ENCODE data around the gene PSMG1. TPM values are rescaled to one million over a fixed set of nuclear protein-coding genes. Genes with fewer than 3 reads are reported as not detected.

Gene PSMG1
- total and polyA plus RNA-seq, 10 of the 15 experiments (the other 5 are each of a cell fraction or from before 2014, with no cell fraction given), result 21.3 to 248 (median 121) TPM

DNA sequence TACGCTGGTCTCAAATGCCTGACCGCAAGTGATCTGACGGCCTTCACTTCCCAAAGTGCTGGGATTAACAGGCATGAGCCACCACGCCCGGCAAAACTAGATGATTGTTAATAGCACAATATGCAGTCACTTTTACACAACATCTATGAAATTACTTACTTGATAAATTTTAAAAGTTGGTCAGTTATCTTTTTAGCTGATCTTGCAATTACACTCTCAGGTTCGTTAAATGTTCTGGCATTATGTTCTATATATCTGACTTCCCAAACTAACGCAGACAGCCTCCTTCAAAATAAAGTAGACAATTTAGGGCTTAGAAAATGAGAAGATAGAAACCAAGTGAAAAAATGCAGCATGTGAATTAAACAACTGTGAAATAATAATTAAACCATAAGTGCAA lies 31.8 kb upstream of the PSMG1 start:
- Histone ChIP-seq H3K4me3 (no peak overlapping the region), H3K27me3 (replicated peaks in 1 of 2; ENCODE audit: control insufficient read depth in 2 of 2, insufficient read depth in 2 of 2, low read length in 1 of 2) (no peaks in the 10 kb centered on the region), H4K20me1 (ENCODE audit: control insufficient read depth, insufficient read depth) (no peaks in the 10 kb centered on the region), H2AFZ (ENCODE audit: control insufficient read depth, low read depth, low read length) (no peak overlapping the region), H3K79me2 (ENCODE audit: control insufficient read depth, insufficient read depth, low read length) (no peaks in the 10 kb centered on the region), H3K36me3 (ENCODE audit: control insufficient read depth in 2 of 2, insufficient read depth in 2 of 2, low read length in 1 of 2) (peaks cover 0 to 10% of the 10 kb centered on the region in 2 experiments; a peak in 2 of 4 replicates), H3K27ac (ENCODE audit: control insufficient read depth, insufficient read depth) (no peak overlapping the region), H3K4me2 (ENCODE audit: control insufficient read depth, insufficient read depth) (no peak overlapping the region), H3K4me1 (ENCODE audit: control insufficient read depth, insufficient read depth, low read length) (no peaks in the 10 kb centered on the region), H3K9ac (ENCODE audit: control insufficient read depth, insufficient read depth, low read length) (no peak overlapping the region), H3K9me3 (replicated peaks; ENCODE audit: control insufficient read depth, insufficient read depth, low read length) (no peaks in the 10 kb centered on the region)
- intact Hi-C loops (cut with micrococcal nuclease; ENCODE audit: unreplicated experiment), result no loop called here
- no TSS peak for BruUV-seq (replicated peaks)
- ChIA-PET SMC1A (ENCODE audit: uncharacterized antibody, unreplicated experiment) (interaction anchor here (1.4 kb wide), 1 partner anchor 27 kb away, joined by 4 read pairs; no protein-coding TSS in a partner anchor), CTCF (no interaction called here), POLR2A (no interaction called here), RAD21 (ENCODE audit: unreplicated experiment) (no interaction called here)
- WGBS (ENCODE audit: insufficient coverage, insufficient replicate concordance, low lambda C conversion rate, missing lambda C conversion rate), result 99% methylated on average over 7 of the region's 7 CpGs
- TF ChIP-seq KDM1A (IDR thresholded peaks at IDR 0.05; ENCODE audit: borderline replicate concordance), result no peak
- TF ChIP-seq ZZZ3 (IDR thresholded peaks at IDR 0.05; ENCODE audit: control insufficient read depth, insufficient read length, low read depth), result no peak
- no peak for TF ChIP-seq RAD21 (IDR thresholded peaks at IDR 0.05; ENCODE audit: insufficient read depth, low read depth, low read length)
- no peak for TF ChIP-seq NFIC (IDR thresholded peaks at IDR 0.05; ENCODE audit: low read depth, low read length)
- no peak for TF ChIP-seq KAT2A (conservative IDR thresholded peaks at IDR 0.05; ENCODE audit: control insufficient read depth, low read depth, low read length)
- no peak for TF ChIP-seq TAF1 (IDR thresholded peaks at IDR 0.05; ENCODE audit: borderline replicate concordance, low read depth, low read length)
- no peak for TF ChIP-seq HDAC6 (IDR thresholded peaks at IDR 0.05; ENCODE audit: unreplicated experiment)
- TF ChIP-seq MEF2B (IDR thresholded peaks at IDR 0.05; ENCODE audit: partially characterized antibody, poor library complexity, severe bottlenecking), result no peak
- no peak for TF ChIP-seq POLR2AphosphoS5 (IDR thresholded peaks at IDR 0.05; ENCODE audit: low read length)
- TF ChIP-seq PML (IDR thresholded peaks at IDR 0.05; ENCODE audit: low read length), result no peak
- no peak for TF ChIP-seq CHD4 (IDR thresholded peaks at IDR 0.05)
- TF ChIP-seq, protein P1, sequence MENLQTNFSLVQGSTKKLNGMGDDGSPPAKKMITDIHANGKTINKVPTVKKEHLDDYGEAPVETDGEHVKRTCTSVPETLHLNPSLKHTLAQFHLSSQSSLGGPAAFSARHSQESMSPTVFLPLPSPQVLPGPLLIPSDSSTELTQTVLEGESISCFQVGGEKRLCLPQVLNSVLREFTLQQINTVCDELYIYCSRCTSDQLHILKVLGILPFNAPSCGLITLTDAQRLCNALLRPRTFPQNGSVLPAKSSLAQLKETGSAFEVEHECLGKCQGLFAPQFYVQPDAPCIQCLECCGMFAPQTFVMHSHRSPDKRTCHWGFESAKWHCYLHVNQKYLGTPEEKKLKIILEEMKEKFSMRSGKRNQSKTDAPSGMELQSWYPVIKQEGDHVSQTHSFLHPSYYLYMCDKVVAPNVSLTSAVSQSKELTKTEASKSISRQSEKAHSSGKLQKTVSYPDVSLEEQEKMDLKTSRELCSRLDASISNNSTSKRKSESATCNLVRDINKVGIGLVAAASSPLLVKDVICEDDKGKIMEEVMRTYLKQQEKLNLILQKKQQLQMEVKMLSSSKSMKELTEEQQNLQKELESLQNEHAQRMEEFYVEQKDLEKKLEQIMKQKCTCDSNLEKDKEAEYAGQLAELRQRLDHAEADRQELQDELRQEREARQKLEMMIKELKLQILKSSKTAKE (IDR thresholded peaks at IDR 0.05; ENCODE audit: low read depth, poor library complexity, severe bottlenecking), result no peak
- TF ChIP-seq, protein P2, sequence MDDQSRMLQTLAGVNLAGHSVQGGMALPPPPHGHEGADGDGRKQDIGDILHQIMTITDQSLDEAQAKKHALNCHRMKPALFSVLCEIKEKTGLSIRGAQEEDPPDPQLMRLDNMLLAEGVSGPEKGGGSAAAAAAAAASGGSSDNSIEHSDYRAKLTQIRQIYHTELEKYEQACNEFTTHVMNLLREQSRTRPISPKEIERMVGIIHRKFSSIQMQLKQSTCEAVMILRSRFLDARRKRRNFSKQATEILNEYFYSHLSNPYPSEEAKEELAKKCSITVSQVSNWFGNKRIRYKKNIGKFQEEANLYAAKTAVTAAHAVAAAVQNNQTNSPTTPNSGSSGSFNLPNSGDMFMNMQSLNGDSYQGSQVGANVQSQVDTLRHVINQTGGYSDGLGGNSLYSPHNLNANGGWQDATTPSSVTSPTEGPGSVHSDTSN (IDR thresholded peaks at IDR 0.05; ENCODE audit: insufficient replicate concordance, low read depth, low read length), result no peak
- no peak for TF ChIP-seq SMARCA5 (IDR thresholded peaks at IDR 0.05)
- no peak for TF ChIP-seq NR2C1 (IDR thresholded peaks at IDR 0.05)
- TF ChIP-seq NFXL1 (IDR thresholded peaks at IDR 0.05; ENCODE audit: borderline replicate concordance), result no peak
- DNase-seq (ENCODE audit: low read depth, low spot score) (no peak), FAIRE-seq (no peak), ATAC-seq (no peak)
- in situ Hi-C loops (cut with MboI), result no loop called here

Data from GM12878 (cell line).